ENCODE data around the gene INO80B.

DNA sequence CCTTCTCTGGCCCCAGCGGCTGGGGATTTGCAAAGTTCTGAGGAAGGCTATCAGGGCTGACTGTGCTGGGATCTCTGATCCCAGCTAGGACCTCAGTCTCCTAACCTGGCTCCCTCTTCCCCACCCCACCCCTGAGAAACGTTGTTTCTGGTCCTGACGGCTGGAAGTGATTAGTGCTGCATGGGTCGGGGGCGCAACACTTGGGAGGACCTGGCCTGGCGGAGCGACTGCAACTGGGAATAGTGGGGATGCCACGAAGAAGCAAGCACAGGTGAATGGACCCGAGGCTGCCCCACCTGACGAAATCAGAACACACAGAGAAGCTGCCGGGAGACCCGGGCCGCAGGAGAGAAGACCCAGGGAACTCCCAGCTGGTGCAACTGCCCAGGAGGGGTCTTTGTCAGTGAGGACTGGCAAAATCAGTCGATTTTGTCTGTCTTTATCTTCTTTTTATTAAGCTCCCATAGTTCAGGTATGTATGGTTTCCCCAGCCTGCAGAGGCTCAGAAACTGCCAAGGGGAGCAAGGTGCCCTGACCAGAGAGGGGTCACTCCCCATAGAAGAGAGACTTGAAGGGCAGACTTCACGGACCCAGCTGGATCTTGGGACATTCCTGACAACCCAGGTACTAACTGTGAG, 45.2 kb downstream of the INO80B start:
- TF ChIP-seq, protein P1, sequence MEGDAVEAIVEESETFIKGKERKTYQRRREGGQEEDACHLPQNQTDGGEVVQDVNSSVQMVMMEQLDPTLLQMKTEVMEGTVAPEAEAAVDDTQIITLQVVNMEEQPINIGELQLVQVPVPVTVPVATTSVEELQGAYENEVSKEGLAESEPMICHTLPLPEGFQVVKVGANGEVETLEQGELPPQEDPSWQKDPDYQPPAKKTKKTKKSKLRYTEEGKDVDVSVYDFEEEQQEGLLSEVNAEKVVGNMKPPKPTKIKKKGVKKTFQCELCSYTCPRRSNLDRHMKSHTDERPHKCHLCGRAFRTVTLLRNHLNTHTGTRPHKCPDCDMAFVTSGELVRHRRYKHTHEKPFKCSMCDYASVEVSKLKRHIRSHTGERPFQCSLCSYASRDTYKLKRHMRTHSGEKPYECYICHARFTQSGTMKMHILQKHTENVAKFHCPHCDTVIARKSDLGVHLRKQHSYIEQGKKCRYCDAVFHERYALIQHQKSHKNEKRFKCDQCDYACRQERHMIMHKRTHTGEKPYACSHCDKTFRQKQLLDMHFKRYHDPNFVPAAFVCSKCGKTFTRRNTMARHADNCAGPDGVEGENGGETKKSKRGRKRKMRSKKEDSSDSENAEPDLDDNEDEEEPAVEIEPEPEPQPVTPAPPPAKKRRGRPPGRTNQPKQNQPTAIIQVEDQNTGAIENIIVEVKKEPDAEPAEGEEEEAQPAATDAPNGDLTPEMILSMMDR (IDR thresholded peaks at IDR 0.05) = no peak
- TF ChIP-seq POLR2A (IDR thresholded peaks at IDR 0.05) = no peak
- TF ChIP-seq POLR2AphosphoS5 (IDR thresholded peaks at IDR 0.05; ENCODE audit: insufficient read depth in 1 of 2, low read depth in 1 of 2) = no peak

Measured in vagina (tissue), 2 donors.